Endometrial microvascular endothelial cells (primary cell): ENCODE measurements around the gene SGPP2. TPM values are rescaled to one million over a fixed set of nuclear protein-coding genes. Genes with fewer than 3 reads are reported as not detected.

Experiments used
- in situ Hi-C: cut with HindIII; loops from 2 replicates; pipeline ENCODE4 v1.10.0; 2017; ENCODE audit warnings: low sequenced_read_pairs, low pct_unique_long_range_greater_than_20kb; ENCODE audit errors: inconsistent ontology term
- total RNA-seq: library from RNA; depleted of rRNA; stranded (reverse); fragments of >200 nt; gene quantifications from one replicate; pipeline ENCODE4 v1.2.3, GENCODE V29; 2015; ENCODE audit errors: inconsistent ontology term

Gene SGPP2
- total RNA-seq, 1 donor from 2014 or later, result not detected

- in situ Hi-C loops, result no loop called here
Observed at GRCh38 chr2:222506230-222506935, 82.0 kb downstream of the SGPP2 start.

DNA sequence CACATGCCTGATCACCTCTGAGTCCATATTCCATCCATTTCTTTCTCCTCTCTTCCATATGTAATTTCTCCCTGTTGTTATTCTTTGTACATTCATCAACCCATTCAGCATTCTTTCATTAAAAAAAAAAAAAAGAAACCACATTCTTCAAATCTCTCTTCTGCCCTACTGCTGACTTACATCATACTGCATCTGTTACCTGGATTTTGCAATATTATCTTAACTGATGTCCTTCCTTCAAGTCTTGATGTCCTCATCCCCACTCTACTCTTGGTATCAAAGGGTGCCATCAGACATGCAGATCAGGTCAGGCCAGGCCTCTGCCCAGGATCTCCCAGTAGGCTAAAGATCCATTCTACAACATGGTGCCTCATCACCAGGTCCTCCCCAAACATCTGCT lies 90.6 kb downstream of the SGPP2 start:
- in situ Hi-C loops, result no loop called here

DNA sequence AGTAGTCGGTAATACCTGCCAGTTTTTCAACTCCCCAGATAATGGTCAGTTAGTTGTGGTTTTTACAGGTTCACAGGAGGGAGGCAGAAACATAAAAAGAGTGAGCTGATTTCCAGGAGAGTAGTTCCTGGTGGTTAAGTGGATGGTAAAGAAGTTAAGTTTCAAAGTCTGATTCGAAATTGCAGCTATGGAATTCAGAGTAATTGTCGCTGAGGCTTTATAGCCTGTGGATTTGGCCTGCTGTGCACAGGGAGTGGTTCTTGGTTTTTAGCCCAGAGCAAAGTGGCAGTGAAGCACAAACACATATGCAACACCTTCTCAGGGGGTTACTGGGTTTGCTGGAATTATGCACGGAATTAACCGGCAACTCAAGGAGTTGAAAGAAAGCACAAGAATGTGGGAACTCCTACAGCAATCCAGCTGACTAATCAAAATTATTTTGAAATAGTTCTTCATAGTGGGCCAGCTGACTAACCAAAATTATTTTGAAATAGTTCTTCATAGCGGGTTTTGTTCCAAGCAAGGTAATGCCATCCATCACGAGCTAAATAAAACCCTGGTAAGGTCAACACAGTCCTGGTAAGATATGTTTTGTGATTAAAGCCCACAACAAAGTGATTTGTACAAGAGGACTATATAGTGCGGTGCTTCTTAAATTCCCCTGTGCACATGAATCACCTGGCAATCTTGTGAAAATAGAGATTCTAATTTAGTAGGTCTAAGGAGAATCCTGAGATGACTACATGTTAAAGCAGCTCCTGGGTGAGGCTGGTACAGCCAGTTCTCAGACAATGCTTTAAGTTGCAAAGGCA lies 94.4 kb downstream of the SGPP2 start:
- in situ Hi-C loops, result no loop called here

GRCh38 chr2:222521099-222521498 lies 96.8 kb downstream of the SGPP2 start:
- in situ Hi-C loops, result no loop called here

- in situ Hi-C loops, result no loop called here
Observed at GRCh38 chr2:222522082-222522481, 97.7 kb downstream of the SGPP2 start.

- in situ Hi-C loops, result no loop called here
Observed at GRCh38 chr2:222523783-222524544, 99.6 kb downstream of the SGPP2 start.

GRCh38 chr2:222525811-222526210 lies 101.5 kb downstream of the SGPP2 start:
- in situ Hi-C loops, result no loop called here

DNA sequence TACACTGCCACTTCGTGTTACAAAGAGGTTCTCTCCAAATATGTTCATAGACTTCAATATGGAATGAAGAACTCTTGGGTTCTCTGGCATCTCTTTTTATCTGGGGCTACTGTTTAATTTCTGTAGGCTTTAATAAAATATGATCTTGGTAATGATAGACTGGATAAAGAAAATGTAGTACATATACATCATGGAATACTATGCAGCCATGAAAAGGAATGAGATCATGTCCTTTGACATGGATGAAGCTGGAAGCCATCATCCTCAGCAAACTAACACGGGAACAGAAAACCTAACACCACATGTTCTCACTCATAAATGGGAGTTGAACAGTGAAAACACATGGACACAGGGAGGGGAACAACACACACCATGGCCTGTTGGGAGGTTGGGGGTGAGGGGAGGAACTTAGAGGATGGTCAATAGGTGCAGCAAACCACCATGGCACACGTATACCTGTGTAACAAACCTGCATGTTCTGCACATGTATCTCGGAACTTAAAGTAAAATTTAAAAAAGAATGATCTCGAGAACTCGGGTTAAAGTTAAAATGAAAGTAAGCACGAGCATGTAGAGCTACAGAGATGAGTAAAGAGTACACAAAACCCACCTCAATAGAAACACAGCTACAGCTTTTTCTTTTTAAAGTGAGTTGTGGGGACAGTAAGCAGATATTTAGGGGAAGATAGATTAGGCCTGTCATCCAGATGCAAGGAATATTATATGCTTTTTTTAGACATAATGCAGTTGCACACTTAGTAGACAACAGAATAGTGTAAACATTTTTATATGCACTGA lies 102.3 kb downstream of the SGPP2 start:
- in situ Hi-C loops, result no loop called here

GRCh38 chr2:222532315-222532714 lies 108.0 kb downstream of the SGPP2 start:
- in situ Hi-C loops, result no loop called here

DNA sequence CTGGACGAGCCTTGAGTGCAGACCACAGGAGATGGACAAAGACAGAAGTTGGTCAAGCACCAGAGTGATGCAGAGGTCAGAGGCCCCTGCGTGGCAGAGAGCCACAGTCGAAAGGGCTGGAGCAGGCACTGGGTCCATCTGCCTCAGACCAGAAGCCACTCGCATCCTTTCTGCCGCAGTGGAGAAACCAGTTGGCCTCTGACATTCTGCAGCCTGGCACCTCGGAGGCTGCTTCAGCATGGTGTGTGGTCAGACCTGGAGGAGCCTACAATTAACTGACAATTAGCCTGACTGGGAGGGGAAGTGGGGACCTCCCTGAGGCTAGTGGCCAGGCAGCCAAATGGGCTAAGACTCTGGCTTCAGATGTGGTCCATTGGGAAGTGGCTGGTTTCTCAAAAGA lies 111.1 kb downstream of the SGPP2 start:
- in situ Hi-C loops, result no loop called here

DNA sequence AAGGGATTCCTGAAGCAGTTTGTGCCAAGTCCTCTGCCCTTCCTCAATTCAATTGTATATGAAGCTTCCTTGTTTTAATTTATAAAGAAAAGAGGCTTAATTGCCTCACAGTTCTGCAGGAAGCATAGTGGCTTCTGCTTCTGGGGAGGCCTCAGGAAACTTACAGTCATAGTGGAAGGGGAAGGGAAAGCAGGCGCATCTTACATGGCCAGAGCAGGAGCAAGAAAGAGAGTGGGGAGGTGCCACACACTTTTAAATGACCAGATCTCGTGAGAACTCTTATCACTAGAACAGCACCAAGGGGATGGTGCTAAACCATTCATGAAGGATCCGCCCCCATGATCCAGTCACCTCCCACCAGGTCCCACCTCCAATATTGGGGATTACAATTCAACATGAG lies 114.2 kb downstream of the SGPP2 start:
- in situ Hi-C loops, result no loop called here

DNA sequence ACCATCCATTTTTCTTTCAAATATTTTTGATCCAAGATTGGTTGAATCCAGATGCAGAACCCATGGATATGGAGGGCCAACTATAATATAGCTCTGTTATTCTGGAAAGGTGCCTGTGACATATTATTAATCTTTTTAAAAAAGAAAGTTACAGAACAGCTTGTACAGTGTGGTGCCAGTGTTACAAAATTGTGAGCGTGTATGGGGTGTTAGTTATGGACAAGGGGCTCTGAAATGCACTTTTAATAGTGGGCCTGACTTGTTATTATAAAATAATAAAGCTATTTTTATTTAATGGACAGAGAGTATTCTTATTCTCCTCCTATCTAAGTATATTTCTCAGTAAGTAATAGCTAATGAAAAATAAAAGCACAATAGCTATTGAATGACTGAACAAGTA lies 120.3 kb downstream of the SGPP2 start:
- in situ Hi-C loops, result no loop called here

DNA sequence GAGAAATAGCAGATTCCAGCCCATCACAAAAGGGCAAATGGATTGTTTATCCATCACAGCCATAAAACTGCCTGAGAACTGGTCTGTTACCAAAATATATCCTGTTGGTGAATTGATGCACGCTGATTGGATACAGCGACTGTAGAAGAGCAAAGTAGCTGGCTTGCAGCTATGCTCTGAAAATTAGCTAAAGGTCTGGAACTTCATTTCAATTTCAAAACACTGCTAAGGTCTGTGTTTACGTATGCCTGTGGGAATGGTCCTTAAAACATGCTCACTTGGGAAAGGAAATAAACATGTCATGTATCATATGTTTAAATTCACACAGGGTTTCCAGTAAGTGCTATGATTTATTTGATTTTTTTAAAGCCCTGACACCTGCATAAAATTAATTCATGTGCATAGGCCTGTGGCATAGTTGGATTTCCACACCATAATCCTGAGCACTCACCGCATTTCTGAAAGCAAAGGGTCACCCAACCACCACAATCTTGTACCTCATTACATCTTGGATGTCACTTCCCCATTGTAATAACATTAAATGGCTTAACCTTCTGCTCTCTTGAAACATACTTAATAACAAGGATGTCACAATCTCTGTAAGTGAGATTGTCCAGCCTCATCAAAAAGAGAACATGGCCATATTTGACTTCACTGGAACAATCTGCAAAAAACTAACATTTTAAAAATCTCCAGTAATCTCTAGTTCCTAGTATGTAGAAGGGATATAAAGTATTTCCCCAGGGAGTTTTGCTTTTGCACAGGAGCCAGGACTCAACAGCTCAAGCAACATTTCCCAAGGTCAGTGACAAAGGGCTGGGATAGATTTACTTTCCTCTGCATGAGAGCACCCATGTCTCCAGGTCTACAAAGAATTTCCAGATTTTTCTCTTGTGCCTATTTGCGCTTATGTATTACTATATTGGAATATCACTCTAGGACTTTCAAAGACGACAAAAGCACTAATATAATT lies 121.8 kb downstream of the SGPP2 start:
- in situ Hi-C loops, result no loop called here

- in situ Hi-C loops, result no loop called here
Observed at GRCh38 chr2:222547083-222547482, 122.7 kb downstream of the SGPP2 start.

- in situ Hi-C loops, result no loop called here
Observed at GRCh38 chr2:222548992-222549391, 124.6 kb downstream of the SGPP2 start.

- in situ Hi-C loops, result no loop called here
Observed at GRCh38 chr2:222554517-222554916, 130.2 kb downstream of the SGPP2 start.

DNA sequence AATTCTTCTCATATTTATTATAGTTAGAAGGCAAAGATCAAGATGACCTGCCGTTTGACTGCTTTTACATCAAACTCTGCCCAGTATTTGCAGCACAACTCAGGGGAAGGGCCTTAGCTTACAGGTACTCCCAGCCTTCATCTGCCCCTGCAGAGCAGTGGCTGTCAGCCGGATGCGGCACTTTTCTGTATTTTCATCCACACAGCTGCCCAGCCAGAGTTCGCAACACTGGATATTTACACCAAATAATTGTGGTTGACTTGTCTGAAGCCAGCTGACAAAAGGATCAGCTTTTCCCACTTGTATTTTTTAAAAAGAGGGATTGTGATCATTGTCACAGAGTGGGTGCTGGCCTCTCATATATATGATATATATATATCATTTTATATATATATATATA lies 136.8 kb downstream of the SGPP2 start:
- in situ Hi-C loops, result no loop called here
